NT2/D1 (cell line): Measurements from ENCODE around the gene LRP8.

ENCODE experiments used
- DNase-seq: peaks from one replicate; pipeline ENCODE4 v3.0.0-alpha.2; 2011; ENCODE audit warnings: low read depth, low spot score
- H3K27me3 ChIP-seq: 2 replicates; pipeline ENCODE4 v1.6.0; 2011; ENCODE audit warnings: mild to moderate bottlenecking; ENCODE audit not compliant: insufficient read length, insufficient read depth
- H3K36me3 ChIP-seq: 2 replicates; pipeline ENCODE4 v1.6.1; 2011; ENCODE audit warnings: mild to moderate bottlenecking, low read length, mixed read lengths; ENCODE audit not compliant: insufficient read depth, insufficient read length
- H3K4me1 ChIP-seq: 2 replicates; pipeline ENCODE4 v1.5.1; 2011; ENCODE audit not compliant: insufficient read depth, insufficient read length
- H3K4me3 ChIP-seq: 2 replicates; pipeline ENCODE4 v1.5.1; 2011; ENCODE audit warnings: low read depth; ENCODE audit not compliant: insufficient read length
- H3K9ac ChIP-seq: 2 replicates; pipeline ENCODE4 v1.6.0; 2011; ENCODE audit warnings: low read depth; ENCODE audit not compliant: insufficient read length
- H3K9me3 ChIP-seq: 2 replicates; pipeline ENCODE4 v1.5.1; 2011; ENCODE audit warnings: mild to moderate bottlenecking, low read length; ENCODE audit not compliant: insufficient read depth
- SUZ12 ChIP-seq: IDR thresholded peaks from 2 replicates; pipeline ENCODE4 v1.6.1; 2011; ENCODE audit not compliant: insufficient read length, insufficient read depth; ENCODE audit errors: extremely low read depth
- YY1 ChIP-seq: IDR thresholded peaks from 2 replicates; pipeline ENCODE4 v1.6.1; 2011; ENCODE audit not compliant: insufficient read length, insufficient read depth
- ZNF274 ChIP-seq: IDR thresholded peaks from 2 replicates; pipeline ENCODE4 v1.6.1; 2011; ENCODE audit warnings: mild to moderate bottlenecking, low read depth, low read length

The LRP8 gene

GRCh38 chr1:53371851-53372250 is 44.0 kb upstream of the LRP8 start:
- no peak for DNase-seq
- no peak for TF ChIP-seq SUZ12
- no peak for TF ChIP-seq ZNF274
- TF ChIP-seq YY1, result no peak
- peaks cover 3% of the 10 kb centered on the region for H3K27me3 ChIP-seq
- no peaks in the 10 kb centered on the region for H3K9me3 ChIP-seq
- no peak overlapping the region for H3K4me3 ChIP-seq
- H3K36me3 ChIP-seq, result no peaks in the 10 kb centered on the region
- no peak overlapping the region for H3K9ac ChIP-seq
- peaks cover 25% of the 10 kb centered on the region for H3K4me1 ChIP-seq

DNA sequence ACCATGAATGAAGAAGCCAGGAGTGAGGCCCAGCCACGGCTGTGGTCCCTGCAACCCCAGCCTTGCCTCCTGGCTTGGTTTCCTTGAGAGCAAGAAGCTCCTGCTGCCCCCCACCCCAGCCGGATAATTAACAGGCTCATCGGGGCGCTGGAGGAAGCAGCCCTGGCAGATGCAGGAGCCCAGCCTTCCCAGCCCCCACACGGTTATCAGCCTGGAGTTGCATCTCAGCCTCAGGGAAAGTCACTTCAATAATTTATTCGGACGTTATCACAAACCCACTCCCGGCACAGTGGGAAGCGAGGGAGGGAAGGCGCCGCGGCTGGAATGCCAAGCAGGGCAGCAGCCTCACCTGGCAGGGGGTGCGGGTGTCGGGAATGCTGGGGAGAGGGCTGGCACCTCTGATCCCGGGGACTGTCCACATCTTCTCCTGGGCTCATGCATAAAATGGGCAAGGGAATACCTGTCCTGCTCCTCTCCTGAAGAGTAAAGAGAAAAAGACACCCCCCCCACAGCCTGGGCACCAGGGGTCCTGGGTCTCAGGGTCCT is 43.3 kb upstream of the LRP8 start:
- Histone ChIP-seq H3K9ac (peak overlapping the region; percentile 43), H3K9me3 (no peaks in the 10 kb centered on the region), H3K36me3 (no peaks in the 10 kb centered on the region), H3K4me3 (no peak overlapping the region), H3K27me3 (peaks cover 3% of the 10 kb centered on the region), H3K4me1 (peaks cover 20% of the 10 kb centered on the region)
- TF ChIP-seq ZNF274 (no peak), SUZ12 (no peak), YY1 (no peak)
- DNase-seq, result no peak

GRCh38 chr1:53370369-53370961 is 42.6 kb upstream of the LRP8 start:
- peak overlapping the region; percentile 43 for H3K9ac ChIP-seq
- no peaks in the 10 kb centered on the region for H3K36me3 ChIP-seq
- H3K27me3 ChIP-seq, result peaks cover 3% of the 10 kb centered on the region
- no peak for DNase-seq
- H3K4me1 ChIP-seq, result peaks cover 15% of the 10 kb centered on the region
- no peaks in the 10 kb centered on the region for H3K9me3 ChIP-seq
- H3K4me3 ChIP-seq, result no peak overlapping the region
- TF ChIP-seq ZNF274 (no peak), YY1 (no peak), SUZ12 (no peak)

DNA sequence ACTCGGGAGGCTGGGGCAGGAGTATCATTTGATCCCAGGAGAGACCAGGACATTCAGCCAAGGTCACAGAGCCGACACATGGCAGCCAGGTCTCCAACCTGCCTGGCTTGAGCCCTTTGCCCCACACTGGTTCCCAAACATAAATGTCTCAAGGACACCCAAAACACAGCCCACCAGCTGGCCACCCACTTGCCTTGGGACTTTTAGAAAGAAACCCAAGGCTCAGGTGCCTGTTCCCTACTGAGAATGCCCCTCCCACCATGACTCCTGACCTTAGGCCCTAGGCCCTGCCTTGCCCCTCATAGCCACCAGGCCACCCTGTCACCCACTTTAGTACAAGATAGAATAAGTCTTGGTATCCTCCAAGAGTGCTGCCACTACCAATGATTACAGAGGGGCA is 41.9 kb upstream of the LRP8 start:
- Histone ChIP-seq H3K36me3 (no peaks in the 10 kb centered on the region), H3K4me1 (peaks cover 13% of the 10 kb centered on the region), H3K27me3 (peaks cover 3% of the 10 kb centered on the region), H3K9ac (no peak overlapping the region), H3K9me3 (no peaks in the 10 kb centered on the region), H3K4me3 (no peak overlapping the region)
- DNase-seq, result no peak
- TF ChIP-seq YY1 (no peak), SUZ12 (no peak), ZNF274 (no peak)

DNA sequence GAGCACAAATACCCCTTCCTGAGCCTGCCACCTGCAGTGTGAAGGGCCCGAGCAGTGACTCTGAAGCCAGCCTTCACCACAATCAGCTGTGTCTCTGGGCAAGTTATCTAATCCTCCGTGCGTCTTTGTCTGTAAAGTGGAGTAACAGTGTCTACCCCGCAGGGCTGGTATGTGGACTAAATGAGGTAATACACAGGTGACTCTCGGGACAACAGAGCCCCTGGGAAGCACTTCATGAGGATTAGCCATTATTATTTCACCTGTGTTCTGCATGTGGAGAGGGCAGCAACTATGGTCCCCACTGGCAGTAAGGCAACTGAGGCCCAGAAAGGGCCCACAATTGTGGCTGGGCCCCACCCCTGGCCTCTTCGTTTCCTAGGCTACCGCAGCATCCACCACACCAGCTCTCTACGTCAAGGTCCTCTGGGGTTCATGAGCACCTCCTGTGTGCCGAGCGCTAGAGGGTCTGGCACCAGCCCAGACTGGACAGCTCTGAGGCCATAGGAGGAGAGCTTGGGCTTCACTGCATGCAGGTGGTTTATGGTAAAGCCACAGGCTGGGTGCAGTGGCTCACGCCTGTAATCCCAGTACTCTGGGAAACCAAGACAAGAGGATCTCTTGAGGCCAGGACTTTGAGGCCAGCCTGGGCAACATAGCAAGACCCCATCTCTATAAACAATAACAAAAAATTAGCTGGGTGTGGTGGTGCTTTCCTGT is 41.3 kb upstream of the LRP8 start:
- Histone ChIP-seq H3K4me1 (peaks cover 13% of the 10 kb centered on the region), H3K9ac (no peak overlapping the region), H3K9me3 (no peaks in the 10 kb centered on the region), H3K36me3 (no peaks in the 10 kb centered on the region), H3K4me3 (no peak overlapping the region), H3K27me3 (peaks cover 3% of the 10 kb centered on the region)
- DNase-seq, result no peak
- TF ChIP-seq YY1 (no peak), ZNF274 (no peak), SUZ12 (no peak)

GRCh38 chr1:53368314-53369033 is 40.6 kb upstream of the LRP8 start:
- Histone ChIP-seq H3K4me1 (peaks cover 13% of the 10 kb centered on the region), H3K9ac (no peak overlapping the region), H3K27me3 (peaks cover 3% of the 10 kb centered on the region), H3K36me3 (no peaks in the 10 kb centered on the region), H3K4me3 (no peak overlapping the region), H3K9me3 (no peaks in the 10 kb centered on the region)
- DNase-seq, result no peak
- no peak for TF ChIP-seq YY1
- TF ChIP-seq SUZ12, result no peak
